SKM-1 treated with dmso at 0.1 percent for 144 hours (cell line): Measurements from ENCODE around the gene ENTPD6.
"Not testable (repeated sequence)": the region's sequence is repeated elsewhere in the genome, so short reads cannot be mapped to it uniquely, and the experiment has no call there.

Source experiments
- DNase-seq: peaks from one replicate; lab custom pipeline; 2025; ENCODE audit not compliant: unreplicated experiment; lab: John Stamatoyannopoulos, UW

ENTPD6 gene

DNA sequence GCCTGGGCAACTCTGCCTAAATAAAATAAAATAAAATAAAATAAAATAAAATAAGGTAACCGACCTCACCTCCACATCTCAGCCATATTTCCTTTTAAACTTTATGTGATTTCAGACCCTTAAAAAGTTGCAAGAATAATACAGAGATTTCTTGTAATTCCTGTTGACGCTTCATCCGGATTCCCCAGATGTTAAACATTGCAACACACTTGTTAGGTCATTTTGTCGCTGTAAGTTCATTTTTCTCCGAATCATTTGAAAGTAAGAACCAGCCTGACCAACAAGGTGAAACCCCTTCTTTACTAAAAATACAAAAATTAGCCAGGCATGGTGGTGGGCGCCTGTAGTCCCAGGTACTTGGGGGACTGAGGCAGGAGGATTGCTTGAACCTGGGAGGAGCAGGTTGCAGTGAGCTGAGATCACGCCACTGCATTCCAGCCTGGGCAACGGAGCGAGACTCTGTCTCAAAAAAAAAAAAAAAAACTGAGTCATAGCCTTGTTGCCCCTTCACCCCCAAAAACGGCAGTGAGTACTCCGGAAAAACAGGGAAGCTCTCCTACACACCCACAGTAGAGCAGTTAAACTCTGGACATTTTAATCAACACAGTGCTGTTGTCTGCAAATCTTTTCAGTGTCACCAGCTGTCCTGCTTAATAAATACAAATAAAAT is 58.2 kb downstream of the ENTPD6 start:
- no peak for DNase-seq

DNA sequence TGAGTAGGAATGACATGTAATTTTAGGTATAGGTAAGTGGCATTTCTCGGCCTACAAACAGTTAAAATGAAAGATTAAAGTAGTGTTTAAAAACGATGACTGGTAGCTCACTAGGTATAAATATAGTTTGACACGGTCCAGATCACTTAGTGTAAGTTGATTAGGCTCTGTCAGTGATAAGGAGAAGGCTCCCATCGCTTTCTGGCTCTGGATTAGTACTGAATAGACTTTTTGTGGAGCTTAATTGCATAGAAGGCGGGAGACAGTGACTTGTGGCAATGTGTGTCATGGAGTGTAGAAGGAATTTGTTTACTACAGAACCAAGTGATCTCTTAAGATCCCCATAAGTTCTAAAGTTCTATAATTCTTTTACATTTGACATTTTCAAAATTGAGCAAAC is 59.1 kb downstream of the ENTPD6 start:
- no peak for DNase-seq

DNA sequence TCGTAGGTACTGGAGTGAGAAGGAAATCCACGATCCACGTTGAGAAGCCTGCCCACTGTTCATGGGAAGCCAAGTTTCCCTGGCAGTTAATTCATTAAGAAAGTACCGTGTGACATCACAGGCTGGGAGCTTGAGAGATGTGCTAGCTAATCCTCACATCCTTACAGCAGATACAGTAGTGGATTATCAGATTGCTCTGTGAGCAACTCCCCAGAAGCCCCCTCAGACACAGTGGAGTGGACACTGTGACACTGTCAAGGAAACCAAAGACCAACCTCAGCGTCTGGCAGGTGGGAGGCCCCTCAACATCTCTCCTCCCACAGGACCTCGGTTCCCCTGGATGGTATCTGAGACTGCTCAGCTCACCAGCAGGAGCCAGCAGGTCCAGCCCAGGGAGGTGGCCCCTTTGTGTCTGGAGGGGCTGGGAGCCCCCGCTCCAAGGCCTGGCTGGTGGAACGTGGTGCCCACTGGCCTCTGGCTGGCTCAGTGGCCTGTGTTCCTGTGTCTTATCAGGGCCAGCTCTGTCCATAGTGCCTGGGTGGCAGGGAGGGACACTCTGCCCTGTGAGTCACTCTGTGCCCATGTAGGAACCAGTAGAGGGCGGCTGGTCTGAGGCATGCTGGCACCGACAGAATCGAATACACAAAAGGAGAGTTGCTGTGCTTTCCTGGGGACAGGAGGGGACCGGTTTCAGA is 59.6 kb downstream of the ENTPD6 start:
- DNase-seq: no peak

DNA sequence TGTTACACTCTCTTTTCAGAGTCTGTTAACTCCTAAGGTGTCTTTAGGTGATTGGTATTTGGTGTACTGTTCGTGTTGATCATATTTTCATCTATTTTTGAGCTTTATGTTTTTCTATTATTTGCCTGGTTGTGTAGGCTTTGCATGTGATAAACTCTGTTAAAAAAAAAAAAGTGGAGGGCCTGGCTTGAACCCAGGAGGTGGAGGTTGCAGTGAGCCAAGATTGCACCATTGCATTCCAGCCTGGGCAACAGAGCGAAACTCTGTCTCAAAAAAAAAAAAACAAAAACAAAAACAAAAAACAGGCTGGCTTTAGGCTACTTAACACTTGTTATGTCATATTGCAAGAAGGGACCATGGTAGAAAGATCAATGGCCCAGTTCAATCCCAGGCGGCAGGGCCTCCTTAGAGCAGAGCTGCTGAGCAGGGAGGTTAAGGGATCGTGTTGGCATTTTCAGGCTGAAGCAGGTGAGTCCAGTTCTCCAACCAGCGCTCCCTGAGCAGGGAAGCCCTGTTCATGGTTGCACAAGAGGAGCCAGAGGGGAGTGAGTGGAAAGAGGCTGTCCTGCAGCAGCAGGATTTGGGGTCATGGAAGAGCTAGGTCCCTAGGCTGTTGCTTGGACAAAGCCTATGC is 60.8 kb downstream of the ENTPD6 start:
- DNase-seq: no peak

DNA sequence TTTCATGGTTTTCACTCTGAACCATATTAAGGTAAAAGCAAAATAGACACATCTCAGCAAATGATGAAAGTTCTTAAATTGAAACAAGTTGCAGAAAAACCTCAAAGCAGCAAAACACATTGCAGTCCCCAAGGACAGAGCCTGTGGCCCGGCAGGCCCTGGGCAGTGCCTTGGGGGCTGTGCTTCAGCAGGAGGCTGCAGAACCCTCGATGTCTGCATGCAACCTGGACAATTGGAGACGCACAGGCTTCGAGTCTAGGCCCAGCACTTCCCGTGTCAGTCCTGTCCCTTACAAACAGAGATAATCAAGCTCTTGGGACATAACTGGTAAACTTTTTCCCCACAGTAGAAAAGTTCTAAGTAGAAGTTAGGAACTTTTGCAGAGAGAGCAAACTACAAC is 61.6 kb downstream of the ENTPD6 start:
- no peak for DNase-seq

DNA sequence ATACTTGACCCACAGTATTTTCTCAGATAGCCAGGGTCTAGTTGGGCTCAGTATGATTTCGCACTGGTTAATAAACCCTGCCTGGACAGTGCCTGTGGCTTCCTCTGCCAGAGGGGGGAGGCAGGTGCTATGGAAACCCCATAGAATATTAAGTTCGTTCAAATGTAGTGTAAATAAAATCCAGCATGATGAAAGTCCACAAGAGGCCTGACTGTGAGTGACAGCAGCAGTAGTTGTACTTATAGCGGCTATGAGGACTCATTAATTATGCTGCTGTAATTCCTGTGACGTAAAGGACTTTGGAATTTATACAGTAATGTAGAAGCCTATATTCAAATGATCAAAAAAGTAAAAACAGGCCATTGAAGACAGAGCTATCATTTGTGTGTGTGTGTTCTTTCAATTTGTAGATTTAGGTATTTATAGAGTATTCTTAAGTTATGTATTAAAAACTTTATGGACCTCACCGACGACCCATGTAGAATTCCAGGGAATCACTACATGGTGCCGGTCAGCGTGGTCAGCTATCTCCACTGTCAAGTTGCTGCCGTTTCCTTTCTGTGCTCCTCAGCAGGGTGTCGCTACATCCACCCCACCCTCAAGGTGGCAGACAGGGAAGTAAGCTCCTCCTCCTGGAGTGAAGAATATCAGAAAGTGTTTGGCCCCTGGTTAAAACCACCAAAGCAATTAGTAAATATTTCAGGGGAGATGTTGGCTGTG is 62.4 kb downstream of the ENTPD6 start:
- no peak for DNase-seq

DNA sequence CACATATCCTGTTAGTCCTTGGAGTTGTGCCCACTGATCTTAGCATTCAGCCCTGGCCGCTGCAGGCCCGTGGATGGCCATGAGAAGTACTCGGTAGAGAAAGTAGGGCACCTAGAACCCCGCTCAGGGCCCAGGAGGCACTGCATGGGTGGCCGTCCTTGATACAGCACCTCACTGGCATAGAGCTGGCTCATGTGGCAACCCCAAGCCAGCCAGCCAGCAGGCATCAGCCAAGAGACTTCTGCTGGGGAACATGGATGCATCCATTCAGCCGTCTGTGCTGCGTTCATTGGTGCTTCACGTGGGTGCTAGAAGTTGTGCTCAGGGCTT is 62.9 kb downstream of the ENTPD6 start:
- DNase-seq: no peak

DNA sequence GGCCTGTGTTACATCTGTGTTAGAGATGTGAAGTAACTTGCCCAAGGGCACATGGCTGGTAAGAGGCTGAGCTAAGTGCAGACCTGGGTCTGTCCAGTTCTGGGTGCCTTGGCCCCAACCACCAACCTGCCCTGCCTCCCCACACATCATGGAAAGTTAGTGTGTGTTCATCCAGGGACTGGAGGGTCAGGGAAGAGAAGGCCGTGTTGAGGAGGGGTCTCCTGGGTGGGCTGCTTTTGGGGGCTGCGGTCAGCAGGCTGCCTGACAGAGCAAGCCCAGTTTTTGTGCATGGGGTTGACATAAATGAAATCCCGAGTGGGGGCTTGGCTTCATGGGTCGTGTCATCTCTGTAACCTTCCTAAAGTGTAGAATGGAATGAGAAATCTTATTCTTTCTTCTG is 63.3 kb downstream of the ENTPD6 start:
- DNase-seq: no peak

DNA sequence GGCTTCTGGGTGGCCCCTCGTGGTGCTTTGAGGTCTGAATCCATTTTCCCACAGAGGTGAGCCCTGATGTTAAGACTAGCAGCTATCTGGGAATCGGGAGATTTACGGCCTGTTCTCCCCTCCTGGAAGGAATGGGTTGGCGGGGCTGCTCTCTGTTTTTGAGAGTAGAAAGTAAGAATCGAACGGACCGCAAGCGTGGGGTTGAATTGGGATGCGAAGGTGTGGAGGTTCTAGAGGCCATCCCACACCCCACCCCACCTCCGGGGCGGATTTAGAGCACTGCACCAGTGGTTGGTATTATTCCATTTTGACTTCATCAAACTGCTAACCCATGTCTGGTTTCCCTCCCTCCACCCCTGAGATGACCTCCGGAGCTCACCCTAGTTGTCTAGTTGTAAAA is 63.8 kb downstream of the ENTPD6 start:
- no peak for DNase-seq

DNA sequence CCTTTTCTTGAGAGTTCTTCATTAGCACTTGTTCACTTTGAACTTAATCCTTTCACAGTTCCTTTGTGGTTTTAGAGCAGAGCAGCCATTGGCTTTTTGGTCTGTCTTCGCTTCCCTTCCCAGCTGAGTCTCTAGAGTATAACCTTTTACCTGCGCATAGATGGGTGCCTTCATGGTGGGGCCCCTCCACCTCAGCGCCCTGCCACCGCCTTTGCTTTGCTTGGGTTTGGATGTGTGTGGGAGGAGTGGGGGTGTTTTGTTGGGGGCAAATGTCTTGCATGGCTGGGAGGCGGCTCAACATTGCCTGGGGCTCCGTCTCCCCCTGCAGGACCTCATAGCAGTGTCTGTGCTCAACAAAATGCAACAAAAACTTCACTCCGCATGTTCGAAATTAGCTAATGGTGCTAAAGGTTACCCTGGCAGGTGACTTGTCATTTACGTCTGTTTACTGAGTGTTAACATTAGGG is 64.3 kb downstream of the ENTPD6 start:
- no peak for DNase-seq

DNA sequence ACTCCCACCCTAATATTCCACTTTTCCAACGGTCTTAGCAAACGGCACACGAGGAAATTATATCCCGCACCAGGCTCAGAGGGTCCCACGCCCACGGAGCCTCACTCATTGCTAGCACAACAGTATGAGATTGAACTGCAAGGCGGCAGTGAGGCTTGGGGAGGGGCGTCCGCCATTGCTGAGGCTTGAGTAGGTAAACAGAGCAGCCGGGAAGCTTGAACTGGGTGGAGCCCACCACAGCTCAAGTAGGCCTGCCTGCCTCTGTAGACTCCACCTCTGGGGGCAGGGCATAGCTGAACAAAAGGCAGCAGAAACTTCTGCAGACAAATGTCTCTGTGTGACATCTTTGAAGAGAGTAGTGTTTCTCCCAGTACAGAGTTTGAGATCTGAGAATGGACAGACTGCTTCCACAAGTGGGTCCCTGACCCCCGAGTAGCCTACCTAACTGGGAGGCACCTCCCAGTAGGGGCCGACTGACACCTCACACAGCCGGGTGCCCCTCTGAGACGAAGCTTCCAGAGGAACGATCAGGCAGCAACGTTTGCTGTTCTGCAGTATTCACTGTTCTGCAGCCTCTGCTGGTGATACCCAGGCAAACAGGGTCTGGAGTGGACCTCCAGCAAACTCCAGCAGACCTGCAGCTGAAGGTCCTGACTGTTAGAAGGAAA is 65.4 kb downstream of the ENTPD6 start:
- DNase-seq: not testable (repeated sequence)

DNA sequence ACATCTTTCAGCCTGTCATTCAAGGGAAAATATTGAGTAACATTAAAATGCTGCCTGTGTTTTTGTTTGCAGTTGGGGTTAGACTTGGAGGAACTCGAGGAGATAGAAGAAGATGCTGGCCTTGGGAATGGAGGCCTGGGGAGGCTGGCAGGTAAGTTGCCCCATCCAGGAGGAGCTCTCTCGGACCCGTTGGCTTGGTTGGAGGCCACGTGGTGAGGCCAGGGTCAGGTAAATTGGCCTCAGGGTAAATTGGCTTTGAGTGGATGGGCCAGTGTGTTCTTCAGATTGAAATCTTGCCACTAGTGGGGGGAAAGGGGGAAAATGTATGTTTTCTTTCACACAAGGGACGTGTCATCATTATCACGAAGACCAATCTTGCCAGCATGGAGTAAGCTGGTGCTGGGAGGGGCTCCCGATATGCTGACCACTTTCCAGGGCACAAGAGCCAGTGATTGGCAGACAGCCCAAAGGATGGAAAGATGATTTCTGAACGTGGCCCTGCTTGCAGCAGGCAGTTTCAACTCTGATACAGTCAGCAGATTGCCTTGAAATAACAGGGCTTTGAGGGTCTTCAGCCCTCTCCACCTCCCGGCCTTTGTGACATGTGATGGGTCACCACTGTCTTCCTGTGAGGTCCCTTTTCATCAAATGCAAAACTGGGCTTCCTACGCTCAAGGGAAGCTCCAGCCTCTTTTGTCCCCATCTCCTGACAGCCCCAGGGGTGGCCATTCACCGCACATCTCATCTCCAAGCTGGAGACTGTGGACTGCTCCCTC is 73.7 kb downstream of the ENTPD6 start:
- DNase-seq: no peak

DNA sequence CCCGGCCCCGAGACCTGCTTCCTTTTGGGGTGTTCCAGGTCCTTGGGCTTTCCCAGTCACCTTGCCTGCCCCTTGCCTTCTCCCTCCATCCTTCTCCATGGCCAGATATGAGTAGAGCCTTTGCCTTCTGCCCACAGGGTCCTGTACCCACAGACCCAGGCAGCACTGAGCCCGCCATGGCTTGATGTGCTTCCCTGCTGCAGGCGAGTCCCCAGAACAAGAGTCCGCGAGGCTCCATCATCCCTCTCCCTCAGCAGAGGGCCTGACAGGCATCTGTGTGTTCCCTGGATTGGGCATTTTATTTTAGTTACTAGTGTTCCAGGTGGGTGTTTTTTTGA is 74.3 kb downstream of the ENTPD6 start:
- no peak for DNase-seq

DNA sequence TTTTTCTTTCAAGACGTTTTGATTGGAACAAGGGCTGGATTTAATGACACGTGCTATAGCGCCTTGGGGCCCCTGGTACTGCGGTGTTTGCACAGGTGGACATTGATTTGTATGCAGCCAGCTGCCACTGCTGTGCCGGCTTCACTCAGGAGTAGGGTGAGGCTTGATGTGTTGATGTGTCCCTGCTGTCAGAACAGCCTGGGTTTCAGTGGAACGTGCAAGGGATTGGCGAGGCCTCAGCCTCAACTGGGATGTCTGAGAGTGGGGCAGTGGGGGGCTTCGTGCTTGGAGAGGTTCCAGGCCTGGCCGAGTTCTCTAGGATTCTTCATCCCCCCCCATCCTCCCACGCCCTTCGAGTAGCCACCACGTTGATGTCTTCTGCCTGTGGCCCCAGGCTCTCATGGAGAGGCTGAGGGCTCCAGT is 75.3 kb downstream of the ENTPD6 start:
- DNase-seq: no peak

DNA sequence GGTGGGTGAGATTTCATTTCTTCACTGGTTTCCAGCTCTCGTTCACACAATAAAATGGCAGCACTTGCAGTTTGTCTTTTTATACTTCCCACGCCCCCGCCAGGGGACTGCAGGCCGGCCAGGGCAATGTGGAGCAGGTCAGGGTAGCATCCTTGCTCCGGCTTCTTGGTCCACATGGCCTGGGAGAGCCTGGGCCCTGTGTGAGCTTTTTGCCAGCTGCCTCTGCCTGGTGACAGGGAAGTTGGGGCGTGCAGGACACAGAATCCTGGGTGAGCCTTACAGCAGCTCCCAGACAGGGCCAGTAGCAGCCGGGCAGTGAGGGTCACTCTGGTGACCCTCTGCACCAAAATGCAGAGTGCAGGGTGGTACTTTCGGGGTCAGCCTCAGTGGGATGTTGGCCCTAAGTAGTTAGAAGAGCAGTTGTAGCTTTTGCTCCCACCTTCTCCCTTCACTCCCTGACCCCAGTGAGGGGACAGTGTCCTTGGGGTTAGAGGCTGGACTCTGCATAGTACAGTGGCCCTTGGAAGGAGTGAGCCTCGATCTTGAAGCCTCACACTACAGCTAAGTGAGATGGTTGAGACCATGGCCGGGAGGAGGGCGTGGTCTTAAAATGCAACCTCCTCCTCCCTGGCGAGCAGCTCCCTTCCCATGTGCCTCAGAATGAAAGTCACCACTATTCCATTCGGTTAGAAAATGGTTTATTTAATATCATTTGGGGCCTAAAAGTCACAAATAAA is 76.1 kb downstream of the ENTPD6 start:
- no peak for DNase-seq

DNA sequence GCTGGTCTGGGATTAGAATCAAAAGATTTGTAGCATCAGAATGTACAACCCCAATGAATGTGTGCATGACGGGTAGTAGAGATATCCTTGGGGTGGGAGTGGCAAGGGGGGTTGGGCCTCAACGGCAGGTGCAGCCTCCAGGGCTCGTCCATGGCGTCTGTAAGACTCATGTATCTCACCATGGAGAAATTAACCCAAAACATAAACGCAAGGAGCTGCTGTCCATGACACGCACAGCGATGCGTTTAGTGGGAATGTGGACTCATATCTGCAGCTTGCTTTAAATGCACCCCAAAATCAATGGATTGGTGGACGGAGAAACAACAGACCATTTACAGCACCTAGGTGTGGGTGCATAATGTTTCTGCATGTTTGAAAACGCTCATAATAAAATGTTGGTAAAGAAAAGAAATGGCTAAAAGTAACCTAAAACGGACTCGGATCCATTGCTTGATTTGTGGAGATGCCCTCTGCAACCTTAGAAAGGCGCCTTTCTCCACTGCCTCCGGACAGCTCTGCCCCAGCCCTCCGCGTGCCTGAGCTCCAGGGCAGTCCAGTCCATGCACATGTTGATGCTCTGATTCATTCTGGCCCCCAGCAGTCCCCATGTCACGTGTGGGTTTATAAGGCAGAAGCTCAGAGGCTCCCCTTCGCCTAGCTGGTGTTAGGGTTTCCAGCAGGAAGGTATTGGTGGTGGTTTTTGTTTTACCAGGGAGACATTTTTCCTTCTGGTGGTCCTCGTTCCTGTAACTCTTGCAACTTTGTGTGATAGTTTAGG is 76.9 kb downstream of the ENTPD6 start:
- DNase-seq: no peak

DNA sequence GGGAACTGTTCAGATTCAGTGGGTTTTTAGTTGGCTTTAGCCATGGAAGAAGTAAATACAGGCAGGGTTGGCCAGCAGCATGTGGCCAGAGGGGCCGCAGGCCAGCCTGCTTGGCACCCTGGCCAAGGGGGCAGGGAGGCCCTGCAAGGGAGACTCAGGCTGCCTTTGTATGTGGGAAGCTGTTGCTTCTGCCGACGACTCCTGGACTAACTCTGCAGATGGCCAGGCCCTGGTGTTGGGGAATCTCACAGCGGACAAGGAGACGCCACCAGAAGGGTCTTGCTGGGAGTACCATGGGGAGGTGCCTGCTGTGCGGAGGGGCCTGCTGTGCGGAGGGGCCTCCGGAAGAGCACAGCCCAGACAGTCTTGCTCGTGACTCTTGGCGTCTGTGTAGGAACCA is 77.5 kb downstream of the ENTPD6 start:
- DNase-seq: no peak

DNA sequence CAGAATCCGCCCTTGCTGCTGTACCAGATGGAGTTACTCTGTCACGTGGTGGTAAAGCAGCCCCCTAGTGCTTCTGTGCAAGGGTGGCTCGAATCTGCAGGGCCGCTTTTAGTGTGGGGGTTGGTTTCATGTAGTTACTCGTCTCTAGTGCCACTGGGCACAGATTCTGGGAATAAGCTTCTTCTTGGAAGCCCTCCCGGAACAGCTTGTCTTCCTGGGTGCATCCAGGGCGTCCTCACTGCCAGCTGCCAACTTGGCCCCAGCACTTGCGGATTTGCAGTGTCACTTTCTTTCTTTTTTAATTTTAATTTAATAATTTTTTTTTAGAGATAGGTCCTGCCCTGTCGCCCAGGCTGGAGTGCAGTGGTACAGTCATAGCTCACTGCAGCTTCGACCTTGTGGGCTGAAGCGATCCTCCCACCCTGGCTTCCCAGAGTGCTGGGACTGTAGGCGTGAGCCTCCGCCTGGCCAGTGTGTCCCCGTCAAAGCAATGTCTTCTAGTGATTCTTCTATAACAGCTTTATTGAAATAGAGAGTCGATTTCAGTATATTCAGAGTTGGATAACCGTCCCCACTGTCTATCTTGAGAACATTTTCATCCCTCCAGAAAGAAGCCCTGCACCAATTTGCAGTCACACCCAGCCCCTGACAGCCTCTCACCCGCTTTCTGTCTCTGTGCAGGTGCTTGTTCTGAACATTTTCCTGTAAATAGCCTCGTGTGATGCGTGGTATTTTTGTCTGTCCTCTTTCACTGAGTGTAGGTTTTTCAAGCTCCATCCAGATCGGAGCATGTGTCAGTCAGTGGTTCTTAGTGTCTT is 78.2 kb downstream of the ENTPD6 start:
- no peak for DNase-seq
